SK-N-SH (cell line): ENCODE data around the gene DUSP28. TPM values are rescaled to one million over a fixed set of nuclear protein-coding genes. Genes with fewer than 3 reads are reported as not detected.
A peak's percentile ranks its signal among the peaks of the same experiment; 100 is the strongest.

Source experiments
- CTCF ChIA-PET: fragments of 300-600, 350-600 bp; formaldehyde crosslinking; extraction: SDS; loops from one replicate; lab custom pipeline; 2021; lab: Yijun Ruan, JAX
- POLR2A ChIA-PET: fragments of 350-600 bp; sonication (Branson Sonifier 250); formaldehyde crosslinking; extraction: SDS; loops from one replicate; lab custom pipeline; 2020; ENCODE audit warnings: antibody characterized with exemption, inconsistent platforms; lab: Yijun Ruan, JAX
- DNase-seq: peaks from one replicate; pipeline ENCODE4 v3.0.0; 2012
- H2AFZ ChIP-seq: fragments of 200-600 bp; sonication (generic); 2 replicates; pipeline ENCODE4 v1.8.1; 2016; ENCODE audit warnings: antibody characterized with exemption, mild to moderate bottlenecking, low read depth
- H3F3A ChIP-seq: fragments of 200-600 bp; sonication (generic); replicated peaks from 2 replicates; pipeline ENCODE3; 2016; ENCODE audit warnings: antibody characterized with exemption, mild to moderate bottlenecking; ENCODE audit not compliant: insufficient read depth
- H3K27ac ChIP-seq, 2 experiments: fragments of 200-500 bp in 1 of 2; fragments of 200-600 bp in 1 of 2; sonication (Bioruptor generic) in 1 of 2; sonication (generic), shearing (Covaris generic) in 1 of 2; 2 replicates each; pipeline versions ENCODE4 v1.5.1 to v1.6.1; 2014 to 2016; ENCODE audit warnings: low read depth in 2 of 2, inconsistent platforms in 1 of 2, low read length in 1 of 2, mild to moderate bottlenecking in 1 of 2, mixed read lengths in 1 of 2
- H3K27me3 ChIP-seq: fragments of 200-600 bp; sonication (generic), shearing (Covaris generic); 2 replicates; pipeline ENCODE4 v1.6.1; 2016; ENCODE audit warnings: mixed run types; ENCODE audit not compliant: insufficient read depth
- H3K36me3 ChIP-seq, 2 experiments: fragments of 200-500 bp in 1 of 2; fragments of 200-600 bp in 1 of 2; sonication (Bioruptor generic) in 1 of 2; sonication (generic) in 1 of 2; replicated peaks in 1 of 2; 2 replicates each; pipeline versions ENCODE3 to v1.5.1; 2014 to 2016; ENCODE audit warnings: low read length in 1 of 2, mild to moderate bottlenecking in 1 of 2; ENCODE audit not compliant: insufficient read depth in 2 of 2, control insufficient read depth in 1 of 2
- H3K4me1 ChIP-seq, 2 experiments: fragments of 200-500 bp in 1 of 2; fragments of 200-600 bp in 1 of 2; sonication (Bioruptor generic) in 1 of 2; sonication (generic), shearing (Covaris generic) in 1 of 2; 2 replicates each; pipeline versions ENCODE4 v1.5.1 to v1.6.1; 2014 to 2016; ENCODE audit warnings: low read depth in 1 of 2, low read length in 1 of 2, mixed run types in 1 of 2; ENCODE audit not compliant: insufficient read depth in 2 of 2, control insufficient read depth in 1 of 2
- H3K4me2 ChIP-seq: fragments of 200-600 bp; sonication (generic), shearing (Covaris generic); 2 replicates; pipeline ENCODE4 v1.6.1; 2017; ENCODE audit warnings: mixed run types
- H3K4me3 ChIP-seq, 2 experiments: fragments of 200-500 bp in 1 of 2; fragments of 200-600 bp in 1 of 2; sonication (Bioruptor generic) in 1 of 2; sonication (generic), shearing (Covaris generic) in 1 of 2; 2 replicates each; pipeline versions ENCODE4 v1.5.1 to v1.8.1; 2014 to 2016; ENCODE audit warnings: low read depth in 2 of 2, inconsistent platforms in 1 of 2, low read length in 1 of 2, mild to moderate bottlenecking in 1 of 2, mixed read lengths in 1 of 2, moderate library complexity in 1 of 2
- H3K79me2 ChIP-seq: fragments of 200-600 bp; sonication (generic); 2 replicates; pipeline ENCODE4 v1.8.1; 2017; ENCODE audit warnings: mild to moderate bottlenecking; ENCODE audit not compliant: insufficient read depth
- H3K9ac ChIP-seq: fragments of 200-600 bp; sonication (generic); 2 replicates; pipeline ENCODE4 v1.6.1; 2017; ENCODE audit warnings: mixed run types
- H3K9me2 ChIP-seq: fragments of 200-600 bp; sonication (generic); 2 replicates; pipeline ENCODE4 v1.6.1; 2017; ENCODE audit warnings: mixed run types
- H3K9me3 ChIP-seq: fragments of 200-600 bp; sonication (generic); 2 replicates; pipeline ENCODE4 v1.6.1; 2017; ENCODE audit warnings: mixed run types, mild to moderate bottlenecking, moderate library complexity
- H4K20me1 ChIP-seq: fragments of 200-600 bp; sonication (generic); 2 replicates; pipeline ENCODE4 v1.6.1; 2017; ENCODE audit warnings: mild to moderate bottlenecking, mixed run types; ENCODE audit not compliant: insufficient read depth
- CTCF ChIP-seq: fragments of 200-600 bp; sonication (generic); IDR thresholded peaks from 2 replicates; pipeline ENCODE4 v1.6.1; 2017; ENCODE audit warnings: antibody characterized with exemption, mild to moderate bottlenecking, moderate library complexity
- FOSL2 ChIP-seq: IDR thresholded peaks from 2 replicates; pipeline ENCODE4 v1.4.0; 2012; ENCODE audit warnings: low read depth, mild to moderate bottlenecking, moderate library complexity, borderline replicate concordance
- GABPA ChIP-seq: IDR thresholded peaks from 2 replicates; pipeline ENCODE4 v1.4.0; 2012; ENCODE audit warnings: low read depth, mild to moderate bottlenecking
- GATA2 ChIP-seq: sonication (generic); formaldehyde crosslinking; IDR thresholded peaks from 2 replicates; pipeline ENCODE4 v1.5.0; 2020; ENCODE audit warnings: mild to moderate bottlenecking, missing genetic modification reagents
- IRF3 ChIP-seq: fragments of 150-350 bp; IDR thresholded peaks from 2 replicates; pipeline ENCODE4 v1.6.1; 2016; ENCODE audit warnings: mild to moderate bottlenecking, low read depth, low read length
- JUND ChIP-seq: IDR thresholded peaks from 2 replicates; pipeline ENCODE4 v1.4.0; 2012
- MAX ChIP-seq: IDR thresholded peaks from 2 replicates; pipeline ENCODE4 v1.4.0; 2012; ENCODE audit warnings: low read depth
- NFIC ChIP-seq: IDR thresholded peaks from 2 replicates; pipeline ENCODE4 v1.4.0; 2012; ENCODE audit warnings: borderline replicate concordance
- NRF1 ChIP-seq: IDR thresholded peaks from 2 replicates; pipeline ENCODE4 v1.6.1; 2012; ENCODE audit warnings: low read depth, mild to moderate bottlenecking, low read length
- PBX3 ChIP-seq: IDR thresholded peaks from 2 replicates; pipeline ENCODE4; 2012
- RAD21 ChIP-seq: IDR thresholded peaks from 2 replicates; pipeline ENCODE4 v1.6.1; 2012; ENCODE audit warnings: mild to moderate bottlenecking, low read length
- TEAD4 ChIP-seq: IDR thresholded peaks from 2 replicates; pipeline ENCODE4 v1.4.0; 2012; ENCODE audit warnings: mild to moderate bottlenecking, borderline replicate concordance; ENCODE audit not compliant: insufficient read depth
- USF1 ChIP-seq: IDR thresholded peaks from 2 replicates; pipeline ENCODE4 v1.4.0; 2012; ENCODE audit warnings: low read depth, borderline replicate concordance
- USF2 ChIP-seq: fragments of 150-350 bp; IDR thresholded peaks from 2 replicates; pipeline ENCODE4 v1.6.1; 2017; ENCODE audit warnings: antibody characterized with exemption, low read length, low read depth, borderline replicate concordance
- YY1 ChIP-seq: IDR thresholded peaks from 2 replicates; pipeline ENCODE4 v1.4.0; 2012; ENCODE audit warnings: low read depth, mild to moderate bottlenecking
- WGBS: methylation state at CpG from one replicate; pipeline ENCODE4 v1.1.6; 2017; ENCODE audit warnings: low lambda C conversion rate; 5-methylcytosine and 5-hydroxymethylcytosine counted together
- polyA plus RNA-seq, 3 experiments: library from polyadenylated mRNA; depleted of rRNA; stranded (reverse); fragments of >200 nt; gene quantifications; 2 replicates each; pipeline ENCODE4 v1.2.3, GENCODE V29; 2012

Gene DUSP28
- polyA plus RNA-seq, 1 of the 3 experiments (the other 2 are of a cell fraction): 4.1 TPM

GRCh38 chr2:240586198-240586918 lies 26.2 kb downstream of the DUSP28 start, which contains the start of gene CAPN10 (continued):
- TF ChIP-seq CTCF (no peak), NFIC (no peak; the same call in 1 of the 2 replicates), NRF1 (0 out of 2 replicates have a peak, but pooled peaks have one; percentile 18), USF2 (peak; percentile 82), USF1 (peak; percentile 96), PBX3 (0 out of 2 replicates have a peak, but pooled peaks have one; percentile 20)

- Histone ChIP-seq H3K9me2 (no peaks in the 10 kb centered on the region), H4K20me1 (peaks cover 24% of the 10 kb centered on the region), H3K9ac (peak overlapping the region; percentile 93), H2AFZ (peak overlapping the region; percentile 41; the same call in 1 of the 2 replicates), H3K27me3 (no peaks in the 10 kb centered on the region), H3K4me1 (peaks cover 17 to 28% of the 10 kb centered on the region in 2 experiments; a peak in 3 of 4 replicates), H3K79me2 (peaks cover 85% of the 10 kb centered on the region), H3K4me3 (peak overlapping the region; percentile 96 to 100), H3F3A (no peaks in the 10 kb centered on the region), H3K4me2 (peak overlapping the region; percentile 95), H3K9me3 (no peaks in the 10 kb centered on the region), H3K27ac (peak overlapping the region in 1 of 2 experiments; percentile 53; a peak in 1 of 4 replicates), H3K36me3 (peaks cover 5 to 31% of the 10 kb centered on the region in 2 experiments)
- CTCF ChIA-PET: interaction anchor here (0.6 to 5.7 kb wide), 7 partner anchors 13 to 253 kb away, joined by 3 to 31 read pairs (median 4); no protein-coding TSS in a partner anchor
- DNase-seq: peak; percentile 65
- WGBS: 11% methylated on average over 20 of the region's 62 CpGs
- TF ChIP-seq GABPA (no peak), GATA2 (CRISPR knock-in tag) (no peak), RAD21 (no peak), YY1 (no peak), JUND (no peak), FOSL2 (no peak), TEAD4 (no peak), MAX (no peak), IRF3 (no peak)
- POLR2A ChIA-PET: interaction anchor here (0.6 to 3.2 kb wide), 6 partner anchors 11 to 254 kb away, joined by 3 to 25 read pairs (median 12); partner anchors contain the start of genes DUSP28 and RNPEPL1
Observed at GRCh38 chr2:240586919-240587800, 27.0 kb downstream of the DUSP28 start.
